Mesenchymal stem cell (in vitro differentiated cells and primary cell): Measurements from ENCODE around the gene RERE.

ENCODE experiments used
- DNase-seq: peaks from one replicate; pipeline ENCODE4 v3.0.0-alpha.2; 2013
- H2AFZ ChIP-seq: one replicate; pipeline ENCODE4 v1.6.1; 2013; ENCODE audit warnings: low read depth, mild to moderate bottlenecking, control low read depth, inconsistent platforms, low read length, moderate library complexity
- H2AK5ac ChIP-seq: 2 replicates; pipeline ENCODE4 v1.6.1; 2013; ENCODE audit warnings: low read length, moderate library complexity, mild to moderate bottlenecking, inconsistent platforms; ENCODE audit not compliant: severe bottlenecking
- H2BK120ac ChIP-seq: one replicate; pipeline ENCODE4 v1.6.1; 2013; ENCODE audit warnings: low read depth, mild to moderate bottlenecking, inconsistent platforms, low read length, moderate library complexity
- H2BK12ac ChIP-seq, 2 experiments: one replicate each; pipeline ENCODE4 v1.6.1; 2013; ENCODE audit warnings: inconsistent platforms in 2 of 2, low read length in 2 of 2, mild to moderate bottlenecking in 2 of 2, moderate library complexity in 2 of 2, control low read depth in 1 of 2
- H2BK15ac ChIP-seq: one replicate; pipeline ENCODE4 v1.6.1; 2013; ENCODE audit warnings: mild to moderate bottlenecking, low read depth, inconsistent platforms; ENCODE audit not compliant: poor library complexity, severe bottlenecking
- H2BK5ac ChIP-seq: 2 replicates; pipeline ENCODE4 v1.6.1; 2013; ENCODE audit warnings: low read depth, mild to moderate bottlenecking, low read length, control low read depth, inconsistent platforms; ENCODE audit not compliant: poor library complexity, severe bottlenecking
- H3K14ac ChIP-seq, 2 experiments: one replicate each; pipeline ENCODE4 v1.6.1; 2013; ENCODE audit warnings: inconsistent platforms in 2 of 2, low read length in 2 of 2, control low read depth in 1 of 2, mild to moderate bottlenecking in 1 of 2, moderate library complexity in 1 of 2
- H3K18ac ChIP-seq, 2 experiments: one replicate each; pipeline ENCODE4 v1.6.1; 2013; ENCODE audit warnings: inconsistent platforms in 2 of 2, low read length in 2 of 2, control low read depth in 1 of 2, low read depth in 1 of 2, mild to moderate bottlenecking in 1 of 2
- H3K23ac ChIP-seq, 2 experiments: one replicate each; pipeline ENCODE4 v1.6.1; 2013; ENCODE audit warnings: inconsistent platforms in 2 of 2, low read length in 2 of 2, mild to moderate bottlenecking in 2 of 2, moderate library complexity in 2 of 2, control low read depth in 1 of 2
- H3K27ac ChIP-seq: 2 replicates; pipeline ENCODE4 v1.5.1; 2013; ENCODE audit warnings: mild to moderate bottlenecking, moderate library complexity, low read length, control low read depth, inconsistent platforms; ENCODE audit not compliant: poor library complexity, severe bottlenecking
- H3K27me3 ChIP-seq, 2 experiments: 2 replicates each; pipeline versions ENCODE4 v1.6.1 to v1.7.0; 2013; ENCODE audit warnings: low read length in 2 of 2, mild to moderate bottlenecking in 2 of 2, moderate library complexity in 2 of 2, control low read depth in 1 of 2, inconsistent platforms in 1 of 2; ENCODE audit not compliant: control insufficient read depth in 1 of 2, insufficient read depth in 1 of 2
- H3K36me3 ChIP-seq, 2 experiments: 2 replicates each; pipeline versions ENCODE4 v1.6.1 to v1.7.0; 2013; ENCODE audit warnings: low read length in 2 of 2, control low read depth in 1 of 2, inconsistent platforms in 1 of 2, low read depth in 1 of 2, mild to moderate bottlenecking in 1 of 2; ENCODE audit not compliant: insufficient read depth in 2 of 2, control insufficient read depth in 1 of 2
- H3K4ac ChIP-seq, 2 experiments: one replicate each; pipeline ENCODE4 v1.6.1; 2013; ENCODE audit warnings: inconsistent platforms in 2 of 2, low read length in 2 of 2, mild to moderate bottlenecking in 2 of 2, moderate library complexity in 2 of 2, control low read depth in 1 of 2, low read depth in 1 of 2
- H3K4me1 ChIP-seq: 2 replicates; pipeline ENCODE4 v1.6.1; 2013; ENCODE audit warnings: low read depth, low read length, control low read depth; ENCODE audit not compliant: control insufficient read depth, insufficient read depth
- H3K4me2 ChIP-seq: 2 replicates; pipeline ENCODE4 v1.6.1; 2013; ENCODE audit warnings: low read length, mild to moderate bottlenecking, inconsistent platforms; ENCODE audit not compliant: poor library complexity, severe bottlenecking
- H3K4me3 ChIP-seq, 2 experiments: 2 replicates each; pipeline versions ENCODE4 v1.5.1 to v1.7.0; 2013; ENCODE audit warnings: low read length in 2 of 2, mild to moderate bottlenecking in 2 of 2, control low read depth in 1 of 2, low read depth in 1 of 2; ENCODE audit not compliant: insufficient read depth in 1 of 2
- H3K79me1 ChIP-seq: replicated peaks from 2 replicates; pipeline ENCODE4 v1.6.1; 2013; ENCODE audit warnings: mild to moderate bottlenecking, control low read depth, low read length, inconsistent platforms; ENCODE audit not compliant: poor library complexity, severe bottlenecking
- H3K9ac ChIP-seq: 2 replicates; pipeline ENCODE4 v1.7.0; 2013; ENCODE audit warnings: mild to moderate bottlenecking, low read length, moderate library complexity
- H3K9me3 ChIP-seq: 2 replicates; pipeline ENCODE4 v1.7.0; 2013; ENCODE audit warnings: mild to moderate bottlenecking, low read length; ENCODE audit not compliant: control insufficient read depth
- H4K8ac ChIP-seq: one replicate; pipeline ENCODE4 v1.6.1; 2013; ENCODE audit warnings: inconsistent platforms, mild to moderate bottlenecking, low read length, moderate library complexity
- H4K91ac ChIP-seq: one replicate; pipeline ENCODE4 v1.6.1; 2013; ENCODE audit warnings: mild to moderate bottlenecking, low read length, inconsistent platforms
- WGBS: methylation state at CpG from one replicate; pipeline ENCODE4 v1.1.7; 2013; ENCODE audit warnings: mixed read lengths; 5-methylcytosine and 5-hydroxymethylcytosine counted together

Gene RERE

GRCh38 chr1:8472668-8473067 lies 344.8 kb downstream of the RERE start:
- H2BK15ac ChIP-seq = no peak overlapping the region
- no peak overlapping the region for H4K91ac ChIP-seq
- no peak overlapping the region for H3K4me2 ChIP-seq
- no peak overlapping the region for H3K23ac ChIP-seq
- H3K9me3 ChIP-seq = no peaks in the 10 kb centered on the region
- H3K27ac ChIP-seq = no peak overlapping the region
- no peak overlapping the region for H2BK12ac ChIP-seq
- H2AFZ ChIP-seq = no peak overlapping the region
- no peak overlapping the region for H3K4me3 ChIP-seq
- H3K79me1 ChIP-seq = peaks cover 27% of the 10 kb centered on the region
- H3K9ac ChIP-seq = no peak overlapping the region
- no peak overlapping the region for H2BK120ac ChIP-seq
- no peaks in the 10 kb centered on the region for H3K27me3 ChIP-seq
- H3K14ac ChIP-seq = no peak overlapping the region
- H2AK5ac ChIP-seq = no peak overlapping the region
- no peak overlapping the region for H3K4ac ChIP-seq
- no peaks in the 10 kb centered on the region for H3K36me3 ChIP-seq
- 83% methylated on average over 1 of the region's 2 CpGs for WGBS
- H3K18ac ChIP-seq = no peak overlapping the region
- no peak for DNase-seq
- peaks cover 5% of the 10 kb centered on the region for H3K4me1 ChIP-seq
- H4K8ac ChIP-seq = no peak overlapping the region
- no peak overlapping the region for H2BK5ac ChIP-seq

DNA sequence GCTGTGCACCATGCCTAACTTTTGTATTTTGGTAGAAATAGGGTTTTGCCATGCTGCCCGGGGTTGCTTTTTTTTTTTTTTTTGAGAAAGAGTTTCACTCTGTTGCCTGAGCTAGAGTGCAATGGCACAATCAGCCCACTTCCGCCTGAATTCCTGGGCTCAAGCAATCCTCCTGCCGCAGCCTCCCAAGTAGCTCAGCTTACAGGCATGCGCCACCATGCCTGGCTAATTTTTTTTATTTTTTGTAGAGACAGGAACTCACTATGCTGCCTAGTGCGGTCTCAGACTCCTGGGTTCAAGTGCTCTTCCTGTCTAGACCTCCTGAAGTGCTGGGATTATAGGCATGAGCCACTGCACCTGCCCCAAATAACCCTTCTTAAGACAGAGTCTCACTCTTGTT lies 346.0 kb downstream of the RERE start:
- no peaks in the 10 kb centered on the region for H3K27me3 ChIP-seq
- H3K4me1 ChIP-seq = peaks cover 3% of the 10 kb centered on the region
- no peaks in the 10 kb centered on the region for H3K9me3 ChIP-seq
- H3K18ac ChIP-seq = no peak overlapping the region
- H2BK5ac ChIP-seq = no peak overlapping the region
- H4K91ac ChIP-seq = no peak overlapping the region
- no peaks in the 10 kb centered on the region for H3K36me3 ChIP-seq
- H3K27ac ChIP-seq = no peak overlapping the region
- H2BK12ac ChIP-seq = no peak overlapping the region
- H2AFZ ChIP-seq = no peak overlapping the region
- WGBS = over 99% methylated on average over 5 of the region's 5 CpGs
- H3K4ac ChIP-seq = no peak overlapping the region
- H3K14ac ChIP-seq = no peak overlapping the region
- no peak overlapping the region for H3K9ac ChIP-seq
- H3K4me3 ChIP-seq = no peak overlapping the region
- H2BK120ac ChIP-seq = no peak overlapping the region
- peaks cover 30% of the 10 kb centered on the region for H3K79me1 ChIP-seq
- no peak overlapping the region for H3K23ac ChIP-seq
- no peak for DNase-seq
- H2BK15ac ChIP-seq = no peak overlapping the region
- H4K8ac ChIP-seq = no peak overlapping the region
- H3K4me2 ChIP-seq = no peak overlapping the region
- H2AK5ac ChIP-seq = no peak overlapping the region

DNA sequence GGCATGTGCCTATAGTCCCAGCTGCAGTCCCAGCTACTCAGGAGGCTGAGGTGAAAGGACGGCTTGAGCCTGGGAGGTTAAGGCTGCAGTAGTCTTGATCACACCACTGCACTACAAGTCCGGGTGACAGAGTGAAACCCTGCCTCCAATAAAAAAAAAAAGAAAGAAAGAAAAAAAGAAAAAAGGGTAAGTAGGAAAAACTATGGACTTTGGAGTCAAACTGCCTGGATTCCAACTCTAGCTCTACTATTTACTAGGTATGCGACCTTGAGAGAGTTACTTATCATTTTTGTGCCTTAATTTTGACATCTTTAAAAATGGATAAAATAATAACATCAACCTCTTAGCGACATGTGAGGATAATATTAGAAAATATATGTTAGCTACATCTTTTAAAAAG lies 348.7 kb downstream of the RERE start:
- Histone ChIP-seq H3K4ac (no peak overlapping the region), H2BK15ac (no peak overlapping the region), H3K9me3 (no peaks in the 10 kb centered on the region), H4K8ac (no peak overlapping the region), H4K91ac (no peak overlapping the region), H2AK5ac (no peak overlapping the region), H2BK12ac (no peak overlapping the region), H3K23ac (no peak overlapping the region), H3K9ac (no peak overlapping the region), H3K27ac (no peak overlapping the region), H3K36me3 (peaks cover 7 to 14% of the 10 kb centered on the region in 2 experiments), H3K4me3 (no peak overlapping the region), H3K18ac (no peak overlapping the region), H2BK120ac (no peak overlapping the region), H3K4me1 (peaks cover 12% of the 10 kb centered on the region), H2AFZ (no peak overlapping the region), H3K14ac (no peak overlapping the region), H3K4me2 (no peak overlapping the region), H3K79me1 (peaks cover 40% of the 10 kb centered on the region), H2BK5ac (no peak overlapping the region), H3K27me3 (no peaks in the 10 kb centered on the region)
- DNase-seq = no peak
- 100% methylated on average over 1 of the region's 4 CpGs for WGBS

DNA sequence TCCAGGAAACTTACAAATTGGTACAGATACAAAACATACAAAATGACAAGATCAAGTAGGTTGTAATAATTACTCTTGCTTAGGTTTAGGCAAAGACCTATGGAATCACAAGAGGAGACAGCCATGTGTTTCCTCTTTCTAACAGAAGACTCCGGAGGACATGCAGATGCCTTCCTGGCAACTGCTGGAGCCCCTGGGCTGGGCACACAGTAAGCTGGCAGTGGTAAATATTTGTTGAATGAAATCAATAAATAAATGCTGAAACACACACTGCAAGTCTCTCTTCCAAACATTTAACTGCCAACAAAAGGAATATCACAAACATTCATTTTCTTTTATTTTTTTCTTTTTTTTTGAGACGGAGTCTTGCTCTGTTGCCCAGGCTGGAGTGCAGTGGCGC lies 350.1 kb downstream of the RERE start:
- H3K9me3 ChIP-seq = no peaks in the 10 kb centered on the region
- H3K4me3 ChIP-seq = no peak overlapping the region
- no peaks in the 10 kb centered on the region for H3K27me3 ChIP-seq
- no peak for DNase-seq
- no peak overlapping the region for H2BK12ac ChIP-seq
- H3K9ac ChIP-seq = no peak overlapping the region
- H2BK5ac ChIP-seq = no peak overlapping the region
- H3K27ac ChIP-seq = no peak overlapping the region
- no peak overlapping the region for H3K14ac ChIP-seq
- no peak overlapping the region for H2AFZ ChIP-seq
- no peak overlapping the region for H2BK15ac ChIP-seq
- peaks cover 17% of the 10 kb centered on the region for H3K4me1 ChIP-seq
- peaks cover 37% of the 10 kb centered on the region for H3K79me1 ChIP-seq
- no peak overlapping the region for H2AK5ac ChIP-seq
- H3K18ac ChIP-seq = no peak overlapping the region
- no peak overlapping the region for H4K91ac ChIP-seq
- no peak overlapping the region for H3K4me2 ChIP-seq
- H3K23ac ChIP-seq = no peak overlapping the region
- no peak overlapping the region for H4K8ac ChIP-seq
- 100% methylated on average over 2 of the region's 3 CpGs for WGBS
- no peak overlapping the region for H2BK120ac ChIP-seq
- H3K4ac ChIP-seq = no peak overlapping the region
- H3K36me3 ChIP-seq = peaks cover 7 to 14% of the 10 kb centered on the region in 2 experiments
